Bronchial epithelial cell (primary cell): ENCODE data around the gene C19orf47. TPM values are rescaled to one million over a fixed set of nuclear protein-coding genes. Genes with fewer than 3 reads are reported as not detected.

Experiments
- DNase-seq: peaks from one replicate; pipeline ENCODE4 v3.0.0-alpha.2; 2010; ENCODE audit warnings: low read depth
- FAIRE-seq: peaks from 2 replicates; lab custom pipeline; 2011; peaks lifted over from hg19 to GRCh38; lab: Jason Lieb, UNC
- H3K27me3 ChIP-seq: 2 replicates; pipeline ENCODE4 v1.5.1; 2011; ENCODE audit warnings: low read length; ENCODE audit not compliant: control insufficient read depth, insufficient read depth
- H3K36me3 ChIP-seq: 2 replicates; pipeline ENCODE4 v1.5.1; 2011; ENCODE audit warnings: low read length; ENCODE audit not compliant: control insufficient read depth, insufficient read depth
- H3K4me3 ChIP-seq: 2 replicates; pipeline ENCODE4 v1.5.1; 2011; ENCODE audit warnings: mild to moderate bottlenecking, low read depth, low read length, control low read depth
- total RNA-seq: library from RNA; depleted of rRNA; stranded (reverse); fragments of >200 nt; gene quantifications from 2 replicates; pipeline ENCODE4 v1.2.1, GENCODE V29; 2014
- TF ChIP-seq, protein P1 (sequence below): IDR thresholded peaks from 2 replicates; pipeline ENCODE4 v1.5.1; 2011; ENCODE audit warnings: mild to moderate bottlenecking, moderate library complexity, low read length, control low read depth, inconsistent platforms; ENCODE audit not compliant: insufficient read depth, severe bottlenecking

Gene C19orf47
- total RNA-seq, 1 donor from 2014 or later: 3.7 TPM

DNA sequence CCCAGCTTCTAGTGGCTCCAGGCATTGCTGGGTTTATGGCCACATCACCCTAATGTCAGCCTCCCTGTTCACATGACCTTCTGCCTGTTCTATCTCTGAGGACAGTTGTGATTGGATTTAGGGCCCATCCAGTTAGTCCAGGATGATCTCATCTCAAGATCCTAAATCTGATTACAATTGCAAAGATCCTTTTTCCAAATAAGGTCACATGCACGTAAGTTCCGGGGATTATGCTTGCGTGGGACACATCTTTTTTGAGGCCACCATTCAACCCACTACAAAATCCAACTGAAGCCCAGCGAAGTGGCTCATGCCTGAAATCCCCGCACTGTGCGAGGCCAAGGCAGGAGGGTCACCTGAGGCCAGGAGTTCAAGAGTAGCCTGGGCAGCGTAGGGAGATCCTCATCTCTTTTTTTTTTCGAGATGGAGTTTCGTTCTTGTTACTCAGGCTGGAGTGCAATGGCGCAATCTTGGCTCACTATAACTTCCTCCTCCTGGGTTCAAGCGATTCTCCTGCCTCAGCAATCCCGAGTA, 12.6 kb upstream of the C19orf47 start:
- no peak for DNase-seq
- H3K27me3 ChIP-seq: no peaks in the 10 kb centered on the region
- FAIRE-seq: no peak
- TF ChIP-seq, protein P1, sequence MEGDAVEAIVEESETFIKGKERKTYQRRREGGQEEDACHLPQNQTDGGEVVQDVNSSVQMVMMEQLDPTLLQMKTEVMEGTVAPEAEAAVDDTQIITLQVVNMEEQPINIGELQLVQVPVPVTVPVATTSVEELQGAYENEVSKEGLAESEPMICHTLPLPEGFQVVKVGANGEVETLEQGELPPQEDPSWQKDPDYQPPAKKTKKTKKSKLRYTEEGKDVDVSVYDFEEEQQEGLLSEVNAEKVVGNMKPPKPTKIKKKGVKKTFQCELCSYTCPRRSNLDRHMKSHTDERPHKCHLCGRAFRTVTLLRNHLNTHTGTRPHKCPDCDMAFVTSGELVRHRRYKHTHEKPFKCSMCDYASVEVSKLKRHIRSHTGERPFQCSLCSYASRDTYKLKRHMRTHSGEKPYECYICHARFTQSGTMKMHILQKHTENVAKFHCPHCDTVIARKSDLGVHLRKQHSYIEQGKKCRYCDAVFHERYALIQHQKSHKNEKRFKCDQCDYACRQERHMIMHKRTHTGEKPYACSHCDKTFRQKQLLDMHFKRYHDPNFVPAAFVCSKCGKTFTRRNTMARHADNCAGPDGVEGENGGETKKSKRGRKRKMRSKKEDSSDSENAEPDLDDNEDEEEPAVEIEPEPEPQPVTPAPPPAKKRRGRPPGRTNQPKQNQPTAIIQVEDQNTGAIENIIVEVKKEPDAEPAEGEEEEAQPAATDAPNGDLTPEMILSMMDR: no peak
- H3K36me3 ChIP-seq: peaks cover 6% of the 10 kb centered on the region
- H3K4me3 ChIP-seq: no peak overlapping the region

DNA sequence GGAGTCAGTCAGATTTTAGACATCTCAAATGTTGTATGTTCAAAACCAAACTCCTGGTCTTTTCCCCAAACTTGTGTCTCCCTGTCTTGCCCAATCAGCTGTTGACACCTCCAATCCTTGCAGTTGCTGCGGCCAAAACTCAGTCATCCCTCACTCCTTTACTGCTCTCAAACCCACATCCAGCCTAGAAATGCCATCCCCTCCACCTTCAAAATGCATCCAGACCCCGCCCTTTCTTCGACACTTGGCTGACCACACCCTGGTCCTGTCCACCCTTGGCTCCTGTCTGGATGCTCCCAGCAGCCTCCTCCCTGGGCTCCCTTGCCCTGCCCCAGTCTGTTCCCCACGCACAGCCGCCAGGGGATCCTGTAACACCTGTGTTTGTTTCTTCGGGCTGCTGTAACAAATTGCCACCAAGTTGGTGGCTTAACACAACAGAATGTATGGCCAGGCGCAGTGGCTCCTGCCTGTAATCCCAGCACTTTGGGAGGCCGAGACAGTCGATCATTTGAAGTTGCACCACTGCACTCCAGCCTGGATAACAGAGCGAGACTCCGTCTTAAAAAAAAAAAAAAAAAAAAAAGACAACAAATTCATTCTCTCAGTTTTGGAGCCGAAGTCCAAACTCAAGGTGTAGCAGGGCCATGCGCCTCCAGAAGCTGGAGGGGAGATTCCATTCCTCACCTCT, 12.0 kb upstream of the C19orf47 start:
- H3K36me3 ChIP-seq: peaks cover 6% of the 10 kb centered on the region
- DNase-seq (no peak), FAIRE-seq (no peak)
- no peaks in the 10 kb centered on the region for H3K27me3 ChIP-seq
- no peak overlapping the region for H3K4me3 ChIP-seq
- TF ChIP-seq, protein P1: no peak

DNA sequence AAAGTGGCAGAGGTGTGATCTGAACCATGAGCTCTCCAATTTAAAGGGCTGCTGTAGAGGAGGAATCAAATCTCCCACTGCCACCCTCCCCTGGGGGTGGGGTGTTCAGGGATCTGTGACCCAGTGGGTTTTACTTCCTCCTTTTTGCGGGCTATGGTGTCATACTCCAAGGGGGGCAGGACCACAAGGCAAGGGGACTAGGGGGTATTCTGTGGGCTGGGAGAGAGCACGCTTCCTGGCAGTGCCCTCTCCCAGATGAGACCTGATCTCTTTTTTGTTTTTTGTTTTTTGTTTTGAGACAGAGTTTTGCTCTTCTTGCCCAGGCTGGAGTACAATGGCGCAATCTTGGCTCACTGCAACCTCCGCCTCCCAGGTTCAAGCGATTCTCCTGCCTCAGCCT, 10.6 kb upstream of the C19orf47 start:
- FAIRE-seq: no peak
- DNase-seq: no peak
- Histone ChIP-seq H3K4me3 (no peak overlapping the region), H3K27me3 (no peaks in the 10 kb centered on the region), H3K36me3 (peaks cover 6% of the 10 kb centered on the region)
- TF ChIP-seq, protein P1: no peak

DNA sequence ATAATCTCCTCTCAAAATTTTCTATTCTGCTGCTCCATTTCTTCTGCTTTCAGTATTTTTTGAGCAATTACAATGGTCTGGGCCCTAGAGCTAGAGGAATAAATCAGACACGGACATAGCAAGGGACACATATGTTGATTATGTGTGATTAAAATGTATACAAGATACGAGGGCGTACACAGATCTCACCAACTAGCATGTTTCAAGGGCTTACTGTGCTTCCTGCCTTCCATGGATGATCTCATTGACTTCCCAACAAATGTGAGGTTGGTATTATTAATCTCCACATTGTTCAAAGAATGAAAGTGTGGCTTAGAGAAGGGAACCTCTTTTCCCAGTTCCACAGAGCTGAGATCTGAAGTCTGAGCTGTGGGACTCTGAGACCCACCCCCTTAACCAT, 9.4 kb upstream of the C19orf47 start:
- FAIRE-seq (peak; percentile 68), DNase-seq (no peak)
- Histone ChIP-seq H3K36me3 (peaks cover 6% of the 10 kb centered on the region), H3K4me3 (no peak overlapping the region), H3K27me3 (no peaks in the 10 kb centered on the region)
- TF ChIP-seq, protein P1: no peak

DNA sequence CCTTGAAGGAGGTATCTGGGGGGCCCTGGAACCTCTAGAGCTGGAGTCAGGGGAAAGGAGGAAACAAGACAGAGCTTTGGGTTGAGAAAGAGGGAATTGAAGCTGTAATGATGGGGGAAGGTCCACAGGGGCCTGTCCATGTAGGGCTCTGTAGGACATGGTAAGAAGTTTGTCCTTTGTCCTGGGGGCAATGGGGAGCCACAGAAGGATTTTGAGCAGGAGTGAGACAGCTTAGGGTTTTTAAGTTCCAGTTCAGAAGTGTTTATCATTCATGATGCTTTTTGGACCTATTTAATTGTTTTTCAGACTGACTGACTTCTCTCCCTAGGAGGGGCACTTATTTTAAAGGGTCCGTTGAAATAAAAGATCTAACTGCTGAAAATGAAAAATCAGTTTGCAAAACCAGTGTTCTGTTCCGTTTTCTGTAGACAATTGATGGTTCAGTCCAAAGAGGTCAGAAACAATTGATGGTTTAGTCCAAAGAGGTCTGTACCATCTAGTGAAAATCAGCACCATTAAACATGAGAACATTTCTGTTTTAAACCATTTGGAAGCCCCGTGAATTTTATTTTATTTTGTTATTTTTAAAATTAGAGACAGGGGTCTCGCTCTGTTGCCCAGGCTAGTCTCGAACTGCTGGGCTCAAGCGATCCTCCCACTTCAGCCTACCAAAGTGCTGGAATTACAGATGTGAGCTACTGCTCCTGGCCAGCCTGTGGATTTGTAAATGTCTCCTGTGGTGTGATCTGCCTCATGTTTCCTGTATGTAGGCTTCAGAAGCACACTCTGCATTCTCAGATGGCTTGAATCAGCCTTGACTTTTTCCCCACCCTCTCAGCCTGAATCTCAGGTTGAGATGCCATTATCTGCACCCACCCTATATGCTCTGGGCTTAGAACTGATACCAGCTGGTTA, 8.7 kb upstream of the C19orf47 start:
- no peak for DNase-seq
- TF ChIP-seq, protein P1: no peak
- Histone ChIP-seq H3K4me3 (no peak overlapping the region), H3K27me3 (no peaks in the 10 kb centered on the region), H3K36me3 (peaks cover 4% of the 10 kb centered on the region)
- FAIRE-seq: no peak
